HepG2 (cell line): ENCODE data around the gene WNT10A. TPM values are rescaled to one million over a fixed set of nuclear protein-coding genes. Genes with fewer than 3 reads are reported as not detected.

Experiments used
- ARID2 ChIP-seq: sonication (generic); formaldehyde crosslinking; IDR thresholded peaks from 2 replicates; pipeline ENCODE4 v1.8.1; 2022; ENCODE audit warnings: mild to moderate bottlenecking, missing genetic modification reagents, borderline replicate concordance
- HOXD1 ChIP-seq: sonication (generic); formaldehyde crosslinking; IDR thresholded peaks from 2 replicates; pipeline ENCODE4 v1.5.0; 2020; ENCODE audit warnings: missing genetic modification reagents
- ZNF296 ChIP-seq: sonication (generic); formaldehyde crosslinking; conservative IDR thresholded peaks from 2 replicates; pipeline ENCODE4 v1.5.0; 2020; ENCODE audit warnings: mild to moderate bottlenecking, missing genetic modification reagents
- ZNF850 ChIP-seq: sonication (generic); formaldehyde crosslinking; conservative IDR thresholded peaks from 2 replicates; pipeline ENCODE4 v1.9.0; 2021; ENCODE audit warnings: mild to moderate bottlenecking, missing genetic modification reagents
- polyA plus RNA-seq, 8 experiments: library from polyadenylated mRNA; depleted of rRNA in 3 of 8; stranded (reverse) in 7 of 8; unstranded in 1 of 8; fragments of >200 nt; fragmentation: Illumina TruSeq in 4 of 8; extraction: Trizol in 4 of 8; gene quantifications; 2 replicates each; pipeline versions ENCODE4 v1.2.1 to v1.2.3, GENCODE V29; 2011 to 2016; ENCODE audit warnings: low read depth in 4 of 8, missing spikeins in 1 of 8, mixed read lengths in 1 of 8; ENCODE audit not compliant: insufficient read depth in 1 of 8
- total RNA-seq, 5 experiments: library from RNA; depleted of rRNA; stranded (reverse); fragments of >200 nt; fragmentation: Illumina TruSeq; extraction: Trizol; gene quantifications; 2 replicates each; pipeline ENCODE4 v1.2.3, GENCODE V29; 2016; ENCODE audit warnings: low read depth in 1 of 5
- TF ChIP-seq, protein P1 (sequence below): sonication (generic); formaldehyde crosslinking; IDR thresholded peaks from 2 replicates; pipeline ENCODE4 v1.9.0; 2021; ENCODE audit warnings: missing genetic modification reagents, mild to moderate bottlenecking, borderline replicate concordance
- TF ChIP-seq, protein P2 (sequence below): IDR thresholded peaks from 2 replicates; pipeline ENCODE4 v1.6.1; 2012; ENCODE audit warnings: low read depth, low read length, improper control_type of control experiment
- TF ChIP-seq, protein P3 (sequence below): sonication (generic); formaldehyde crosslinking; IDR thresholded peaks from 2 replicates; pipeline ENCODE4 v1.9.0; 2022; ENCODE audit warnings: missing genetic modification reagents, mild to moderate bottlenecking, borderline replicate concordance
- TF ChIP-seq, protein P4 (sequence below): fragments of 450-650 bp; IDR thresholded peaks from 2 replicates; pipeline ENCODE4 v1.6.1; 2016
- TF ChIP-seq, protein P5 (sequence below): sonication (generic); formaldehyde crosslinking; IDR thresholded peaks from 2 replicates; pipeline ENCODE4 v1.8.0; 2022; ENCODE audit warnings: mild to moderate bottlenecking, missing genetic modification reagents, moderate library complexity

WNT10A gene
- total and polyA plus RNA-seq, 2 of the 13 experiments (the other 11 are each of a cell fraction or from before 2014, with no cell fraction given), result 0.03 TPM; not detected in 1

DNA sequence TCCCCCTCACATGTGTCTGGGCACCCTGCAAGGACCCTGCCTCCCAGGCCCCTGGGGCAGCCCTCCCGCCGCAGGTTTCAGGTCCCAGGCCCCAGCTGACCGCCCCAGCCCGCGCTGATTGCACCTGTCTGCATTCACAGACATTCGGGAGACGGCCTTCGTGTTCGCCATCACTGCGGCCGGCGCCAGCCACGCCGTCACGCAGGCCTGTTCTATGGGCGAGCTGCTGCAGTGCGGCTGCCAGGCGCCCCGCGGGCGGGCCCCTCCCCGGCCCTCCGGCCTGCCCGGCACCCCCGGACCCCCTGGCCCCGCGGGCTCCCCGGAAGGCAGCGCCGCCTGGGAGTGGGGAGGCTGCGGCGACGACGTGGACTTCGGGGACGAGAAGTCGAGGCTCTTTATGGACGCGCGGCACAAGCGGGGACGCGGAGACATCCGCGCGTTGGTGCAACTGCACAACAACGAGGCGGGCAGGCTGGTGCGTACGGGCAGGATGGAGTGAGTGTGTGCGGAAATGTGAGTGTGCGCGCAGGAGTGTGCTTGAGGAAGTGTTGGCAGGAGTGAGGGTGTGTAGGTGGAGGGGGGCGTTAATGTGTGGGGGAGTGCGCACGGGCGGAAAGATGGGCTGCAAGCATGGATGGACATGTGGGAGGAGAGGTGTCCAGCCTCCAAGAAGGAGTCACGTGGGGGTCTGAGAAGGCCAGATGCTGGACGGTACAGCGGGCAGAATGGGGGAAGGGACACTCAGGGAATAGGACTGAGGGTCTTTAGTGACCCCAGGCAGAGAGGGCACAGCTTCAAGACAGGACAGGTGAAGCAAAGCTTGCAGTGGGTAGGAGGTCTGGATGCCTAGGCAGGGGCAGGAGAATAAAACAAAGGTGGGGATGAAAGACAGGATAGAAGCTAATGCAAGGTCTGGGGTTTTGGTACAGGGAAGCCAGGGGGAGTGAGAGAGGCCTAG lies 9.0 kb upstream of the WNT10A start (continued):
- TF ChIP-seq, protein P1, sequence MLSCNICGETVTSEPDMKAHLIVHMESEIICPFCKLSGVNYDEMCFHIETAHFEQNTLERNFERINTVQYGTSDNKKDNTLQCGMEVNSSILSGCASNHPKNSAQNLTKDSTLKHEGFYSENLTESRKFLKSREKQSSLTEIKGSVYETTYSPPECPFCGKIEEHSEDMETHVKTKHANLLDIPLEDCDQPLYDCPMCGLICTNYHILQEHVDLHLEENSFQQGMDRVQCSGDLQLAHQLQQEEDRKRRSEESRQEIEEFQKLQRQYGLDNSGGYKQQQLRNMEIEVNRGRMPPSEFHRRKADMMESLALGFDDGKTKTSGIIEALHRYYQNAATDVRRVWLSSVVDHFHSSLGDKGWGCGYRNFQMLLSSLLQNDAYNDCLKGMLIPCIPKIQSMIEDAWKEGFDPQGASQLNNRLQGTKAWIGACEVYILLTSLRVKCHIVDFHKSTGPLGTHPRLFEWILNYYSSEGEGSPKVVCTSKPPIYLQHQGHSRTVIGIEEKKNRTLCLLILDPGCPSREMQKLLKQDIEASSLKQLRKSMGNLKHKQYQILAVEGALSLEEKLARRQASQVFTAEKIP (CRISPR knock-in tag), result no peak
- TF ChIP-seq, protein P2, sequence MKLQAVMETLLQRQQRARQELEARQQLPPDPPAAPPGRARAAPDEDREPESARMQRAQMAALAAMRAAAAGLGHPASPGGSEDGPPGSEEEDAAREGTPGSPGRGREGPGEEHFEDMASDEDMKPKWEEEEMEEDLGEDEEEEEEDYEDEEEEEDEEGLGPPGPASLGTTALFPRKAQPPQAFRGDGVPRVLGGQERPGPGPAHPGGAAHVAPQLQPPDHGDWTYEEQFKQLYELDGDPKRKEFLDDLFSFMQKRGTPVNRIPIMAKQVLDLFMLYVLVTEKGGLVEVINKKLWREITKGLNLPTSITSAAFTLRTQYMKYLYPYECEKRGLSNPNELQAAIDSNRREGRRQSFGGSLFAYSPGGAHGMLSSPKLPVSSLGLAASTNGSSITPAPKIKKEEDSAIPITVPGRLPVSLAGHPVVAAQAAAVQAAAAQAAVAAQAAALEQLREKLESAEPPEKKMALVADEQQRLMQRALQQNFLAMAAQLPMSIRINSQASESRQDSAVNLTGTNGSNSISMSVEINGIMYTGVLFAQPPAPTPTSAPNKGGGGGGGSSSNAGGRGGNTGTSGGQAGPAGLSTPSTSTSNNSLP, result no peak
- TF ChIP-seq, protein P3, sequence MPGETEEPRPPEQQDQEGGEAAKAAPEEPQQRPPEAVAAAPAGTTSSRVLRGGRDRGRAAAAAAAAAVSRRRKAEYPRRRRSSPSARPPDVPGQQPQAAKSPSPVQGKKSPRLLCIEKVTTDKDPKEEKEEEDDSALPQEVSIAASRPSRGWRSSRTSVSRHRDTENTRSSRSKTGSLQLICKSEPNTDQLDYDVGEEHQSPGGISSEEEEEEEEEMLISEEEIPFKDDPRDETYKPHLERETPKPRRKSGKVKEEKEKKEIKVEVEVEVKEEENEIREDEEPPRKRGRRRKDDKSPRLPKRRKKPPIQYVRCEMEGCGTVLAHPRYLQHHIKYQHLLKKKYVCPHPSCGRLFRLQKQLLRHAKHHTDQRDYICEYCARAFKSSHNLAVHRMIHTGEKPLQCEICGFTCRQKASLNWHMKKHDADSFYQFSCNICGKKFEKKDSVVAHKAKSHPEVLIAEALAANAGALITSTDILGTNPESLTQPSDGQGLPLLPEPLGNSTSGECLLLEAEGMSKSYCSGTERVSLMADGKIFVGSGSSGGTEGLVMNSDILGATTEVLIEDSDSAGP, result no peak
- TF ChIP-seq, protein P4, sequence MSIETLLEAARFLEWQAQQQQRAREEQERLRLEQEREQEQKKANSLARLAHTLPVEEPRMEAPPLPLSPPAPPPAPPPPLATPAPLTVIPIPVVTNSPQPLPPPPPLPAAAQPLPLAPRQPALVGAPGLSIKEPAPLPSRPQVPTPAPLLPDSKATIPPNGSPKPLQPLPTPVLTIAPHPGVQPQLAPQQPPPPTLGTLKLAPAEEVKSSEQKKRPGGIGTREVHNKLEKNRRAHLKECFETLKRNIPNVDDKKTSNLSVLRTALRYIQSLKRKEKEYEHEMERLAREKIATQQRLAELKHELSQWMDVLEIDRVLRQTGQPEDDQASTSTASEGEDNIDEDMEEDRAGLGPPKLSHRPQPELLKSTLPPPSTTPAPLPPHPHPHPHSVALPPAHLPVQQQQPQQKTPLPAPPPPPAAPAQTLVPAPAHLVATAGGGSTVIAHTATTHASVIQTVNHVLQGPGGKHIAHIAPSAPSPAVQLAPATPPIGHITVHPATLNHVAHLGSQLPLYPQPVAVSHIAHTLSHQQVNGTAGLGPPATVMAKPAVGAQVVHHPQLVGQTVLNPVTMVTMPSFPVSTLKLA, result peak; percentile 21; the same call in 1 of the 2 replicates
- TF ChIP-seq ZNF296 (CRISPR knock-in tag), result no peak
- no peak for TF ChIP-seq HOXD1 (CRISPR knock-in tag)
- TF ChIP-seq, protein P5, sequence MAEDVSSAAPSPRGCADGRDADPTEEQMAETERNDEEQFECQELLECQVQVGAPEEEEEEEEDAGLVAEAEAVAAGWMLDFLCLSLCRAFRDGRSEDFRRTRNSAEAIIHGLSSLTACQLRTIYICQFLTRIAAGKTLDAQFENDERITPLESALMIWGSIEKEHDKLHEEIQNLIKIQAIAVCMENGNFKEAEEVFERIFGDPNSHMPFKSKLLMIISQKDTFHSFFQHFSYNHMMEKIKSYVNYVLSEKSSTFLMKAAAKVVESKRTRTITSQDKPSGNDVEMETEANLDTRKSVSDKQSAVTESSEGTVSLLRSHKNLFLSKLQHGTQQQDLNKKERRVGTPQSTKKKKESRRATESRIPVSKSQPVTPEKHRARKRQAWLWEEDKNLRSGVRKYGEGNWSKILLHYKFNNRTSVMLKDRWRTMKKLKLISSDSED, result no peak
- no peak for TF ChIP-seq ARID2 (CRISPR knock-in tag)
- TF ChIP-seq ZNF850, result no peak
